Measurements from ENCODE around the gene SF3B6. TPM values are rescaled to one million over a fixed set of nuclear protein-coding genes. Genes with fewer than 3 reads are reported as not detected.
A peak's percentile ranks its signal among the peaks of the same experiment; 100 is the strongest.

The SF3B6 gene
- total RNA-seq, 1 donor = 146 TPM

DNA sequence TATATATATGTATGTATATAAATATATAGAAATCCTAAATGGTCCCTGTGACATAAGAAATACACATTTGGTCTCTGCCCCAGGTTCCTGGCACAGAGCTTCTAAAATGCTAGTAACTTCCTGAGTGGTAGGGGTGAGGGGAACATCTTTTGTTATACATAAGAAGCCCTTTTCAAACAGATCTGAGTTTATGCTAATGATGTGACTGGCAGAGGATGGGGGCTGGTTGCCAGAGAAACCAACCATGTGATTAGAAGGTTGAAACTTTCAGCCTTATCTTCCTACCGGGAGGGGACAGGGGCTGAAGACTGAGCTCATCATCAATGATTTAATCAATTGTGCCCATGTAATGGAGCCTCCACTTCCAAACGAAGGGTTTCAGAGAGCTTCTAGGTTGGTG, 49.9 kb downstream of the SF3B6 start:
- H3K4me3 ChIP-seq (ENCODE audit: low read depth, low read length) = no peak overlapping the region
- DNase-seq (ENCODE audit: low read depth) = no peak
- no peak for TF ChIP-seq CTCF (IDR thresholded peaks at IDR 0.05; ENCODE audit: insufficient read depth, low read depth, low read length)

DNA sequence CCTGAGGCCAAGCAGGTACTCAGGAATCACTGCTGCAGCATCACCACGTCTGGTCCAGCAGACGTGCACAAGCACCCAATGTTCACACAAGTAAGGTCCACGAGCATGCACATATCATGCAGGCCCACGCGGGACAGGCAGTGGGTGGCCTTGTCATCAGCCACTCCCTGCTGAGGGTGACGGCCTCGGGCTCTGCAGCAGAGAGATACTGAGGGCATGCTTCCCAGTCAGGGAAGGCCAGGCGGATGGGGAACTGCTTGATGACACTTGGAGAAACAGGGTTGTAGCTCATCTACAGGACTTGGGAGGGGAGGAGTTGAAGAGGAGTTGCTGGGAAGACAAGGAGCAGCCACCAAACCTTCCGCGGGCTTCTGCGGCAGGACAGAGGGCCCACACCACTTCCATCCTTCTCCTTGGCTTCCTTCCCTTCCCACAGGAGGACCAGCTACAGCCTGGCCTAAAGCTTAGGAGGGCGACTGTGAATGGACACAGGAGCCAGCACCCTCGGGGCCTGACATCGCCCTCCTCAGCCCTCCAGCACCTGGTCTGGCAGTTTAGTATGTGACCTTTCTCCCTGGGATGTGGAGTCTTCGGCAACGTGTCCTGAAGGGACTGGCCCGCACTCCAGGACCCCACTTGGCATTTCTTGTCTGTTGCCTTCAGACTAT, 51.0 kb downstream of the SF3B6 start:
- TF ChIP-seq CTCF (IDR thresholded peaks at IDR 0.05; ENCODE audit: insufficient read depth, low read depth, low read length) = no peak
- H3K4me3 ChIP-seq (ENCODE audit: low read depth, low read length) = no peak overlapping the region
- DNase-seq (ENCODE audit: low read depth) = no peak

DNA sequence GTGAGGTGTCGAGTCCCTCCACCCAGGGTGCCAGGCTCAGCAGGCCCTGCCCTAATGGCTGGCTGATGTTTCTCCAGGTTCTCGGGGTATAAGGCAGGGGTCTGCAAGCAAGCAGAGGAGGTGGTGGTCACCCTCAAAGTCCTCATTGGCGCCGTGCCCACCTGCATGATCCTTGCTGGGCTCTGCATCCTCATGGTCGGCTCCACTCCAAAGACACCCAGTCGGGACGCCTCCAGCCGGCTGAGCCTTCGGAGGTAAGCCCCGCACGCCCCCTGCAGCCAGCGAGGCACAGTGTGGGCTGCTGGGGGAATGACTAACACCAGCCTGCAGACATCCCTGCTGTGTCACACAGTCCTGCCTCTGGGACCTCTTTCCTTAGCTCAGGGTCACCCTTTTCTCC, 52.1 kb downstream of the SF3B6 start:
- no peak overlapping the region for H3K4me3 ChIP-seq (ENCODE audit: low read depth, low read length)
- peak; percentile 52 for TF ChIP-seq CTCF (IDR thresholded peaks at IDR 0.05; ENCODE audit: insufficient read depth, low read depth, low read length)
- peak; percentile 35 for DNase-seq (ENCODE audit: low read depth)

DNA sequence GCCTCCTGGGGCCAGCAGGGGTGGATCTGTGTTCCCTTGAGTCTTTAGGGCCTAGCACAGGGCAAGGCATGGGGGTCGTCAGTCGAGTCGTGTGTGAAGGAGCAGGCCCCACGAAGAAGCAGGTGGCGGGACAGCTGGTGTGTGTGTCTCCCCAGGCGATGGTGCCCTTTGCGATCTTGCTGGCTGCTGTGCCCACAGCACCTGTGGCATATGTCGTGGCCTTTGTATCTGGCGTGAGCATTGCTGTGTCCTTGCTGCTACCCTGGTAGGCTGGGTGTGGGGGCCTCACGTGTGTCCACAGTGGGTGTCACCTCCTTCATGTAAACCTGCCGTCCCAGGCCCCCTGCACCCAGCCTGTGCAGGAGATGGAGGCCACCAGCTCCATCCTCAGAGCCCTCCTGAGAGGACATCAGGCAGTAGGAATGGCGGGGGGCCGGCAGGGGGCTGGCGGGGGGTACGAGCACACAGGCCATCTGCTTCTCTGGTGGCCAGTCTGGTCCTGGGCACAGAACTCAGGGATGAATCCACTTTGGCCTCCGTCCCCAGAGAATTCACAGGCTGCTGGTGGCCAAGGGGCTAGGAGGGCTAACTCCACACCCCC, 53.1 kb downstream of the SF3B6 start:
- H3K4me3 ChIP-seq (ENCODE audit: low read depth, low read length) = no peak overlapping the region
- no peak for DNase-seq (ENCODE audit: low read depth)
- TF ChIP-seq CTCF (IDR thresholded peaks at IDR 0.05; ENCODE audit: insufficient read depth, low read depth, low read length) = no peak

GRCh38 chr2:24022324-24022974, 53.7 kb downstream of the SF3B6 start:
- H3K4me3 ChIP-seq (ENCODE audit: low read depth, low read length) = no peak overlapping the region
- no peak for DNase-seq (ENCODE audit: low read depth)
- TF ChIP-seq CTCF (IDR thresholded peaks at IDR 0.05; ENCODE audit: insufficient read depth, low read depth, low read length) = no peak

- no peak for DNase-seq (ENCODE audit: low read depth)
- no peak overlapping the region for H3K4me3 ChIP-seq (ENCODE audit: low read depth, low read length)
- TF ChIP-seq CTCF (IDR thresholded peaks at IDR 0.05; ENCODE audit: insufficient read depth, low read depth, low read length) = peak; percentile 43
These were observed 54.8 kb downstream of the SF3B6 start for GRCh38 chr2:24021122-24021998.
